Activated T-helper 17 cell treated with anti-CD3 and anti-CD28 coated beads, Interleukin-2, amount 50 U/mL, for 72 hours (primary cell): Measurements from ENCODE around the gene GABRB3. TPM values are rescaled to one million over a fixed set of nuclear protein-coding genes. Genes with fewer than 3 reads are reported as not detected.

Experiments
- ATAC-seq: fragments of 150-1000 bp; cut with Tn5 transposase; replicated peaks from 2 replicates; pipeline ENCODE4 v1.10.0; 2021; ENCODE audit warnings: mild to moderate bottlenecking, moderate library complexity
- H3K27ac Mint-ChIP-seq: one replicate; pipeline ENCODE4 v1.8.0; 2022; ENCODE audit warnings: mixed read lengths
- H3K27me3 Mint-ChIP-seq: one replicate; pipeline ENCODE4 v1.8.0; 2022; ENCODE audit warnings: mixed read lengths
- H3K36me3 Mint-ChIP-seq: one replicate; pipeline ENCODE4 v1.8.0; 2022; ENCODE audit warnings: low read depth, mild to moderate bottlenecking, mixed read lengths
- H3K4me1 Mint-ChIP-seq: one replicate; pipeline ENCODE4 v1.8.0; 2022; ENCODE audit warnings: mixed read lengths
- H3K4me3 Mint-ChIP-seq: one replicate; pipeline ENCODE4 v1.8.0; 2022; ENCODE audit warnings: mild to moderate bottlenecking, mixed read lengths
- H3K9me3 Mint-ChIP-seq: one replicate; pipeline ENCODE4 v1.8.0; 2022; ENCODE audit warnings: mixed read lengths
- total RNA-seq, 2 donors: library from RNA; stranded (reverse); gene quantifications; one replicate each; pipeline ENCODE4 v1.2.3, GENCODE V29; 2022

The GABRB3 gene
- total RNA-seq, 2 donors from 2014 or later = 0.32 TPM; not detected in 1

DNA sequence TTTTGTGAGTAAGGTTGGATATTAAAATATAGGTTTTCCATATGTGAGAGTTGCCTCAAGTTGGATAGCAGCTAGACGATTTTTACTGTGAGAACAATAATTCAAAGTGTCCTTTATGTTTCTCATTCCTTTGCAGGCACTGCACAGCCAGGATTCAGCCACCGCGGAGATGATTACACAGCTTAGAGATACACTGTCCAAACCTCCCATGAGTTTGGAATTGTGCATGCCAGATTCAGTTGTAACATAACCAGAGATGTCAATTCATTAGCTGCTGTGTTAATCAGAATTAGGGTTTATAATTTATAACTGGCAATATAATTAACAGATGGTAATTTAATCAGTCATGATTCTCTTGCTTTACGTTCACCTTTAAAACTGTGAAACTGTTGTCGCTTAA, 132.3 kb downstream of the GABRB3 start:
- no peaks in the 10 kb centered on the region for H3K4me1 Mint-ChIP-seq
- H3K27ac Mint-ChIP-seq = no peak overlapping the region
- peaks cover 11% of the 10 kb centered on the region for H3K9me3 Mint-ChIP-seq
- no peaks in the 10 kb centered on the region for H3K27me3 Mint-ChIP-seq
- no peak overlapping the region for H3K4me3 Mint-ChIP-seq
- no peaks in the 10 kb centered on the region for H3K36me3 Mint-ChIP-seq
- no peak for ATAC-seq

DNA sequence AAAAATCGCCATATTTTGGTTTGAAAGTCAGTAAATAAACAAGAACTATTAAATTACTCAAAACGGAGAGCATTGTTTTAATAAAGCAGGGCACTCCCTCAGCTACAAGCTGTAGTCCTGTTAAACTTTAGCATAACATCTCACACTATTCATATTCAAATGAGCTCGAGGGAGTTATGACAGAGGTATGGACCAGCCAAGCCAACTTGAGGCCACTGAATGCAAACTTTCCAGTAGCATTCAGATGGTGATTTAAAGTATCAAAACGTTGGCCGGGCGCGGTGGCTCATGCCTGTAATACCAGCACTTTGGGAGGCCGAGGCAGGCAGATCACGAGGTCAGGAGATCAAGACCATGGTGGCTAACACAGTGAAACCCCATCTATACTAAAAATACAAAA, 132.9 kb downstream of the GABRB3 start:
- peaks cover 11% of the 10 kb centered on the region for H3K9me3 Mint-ChIP-seq
- no peaks in the 10 kb centered on the region for H3K4me1 Mint-ChIP-seq
- H3K4me3 Mint-ChIP-seq = no peak overlapping the region
- no peaks in the 10 kb centered on the region for H3K36me3 Mint-ChIP-seq
- H3K27me3 Mint-ChIP-seq = no peaks in the 10 kb centered on the region
- no peak for ATAC-seq
- H3K27ac Mint-ChIP-seq = no peak overlapping the region

DNA sequence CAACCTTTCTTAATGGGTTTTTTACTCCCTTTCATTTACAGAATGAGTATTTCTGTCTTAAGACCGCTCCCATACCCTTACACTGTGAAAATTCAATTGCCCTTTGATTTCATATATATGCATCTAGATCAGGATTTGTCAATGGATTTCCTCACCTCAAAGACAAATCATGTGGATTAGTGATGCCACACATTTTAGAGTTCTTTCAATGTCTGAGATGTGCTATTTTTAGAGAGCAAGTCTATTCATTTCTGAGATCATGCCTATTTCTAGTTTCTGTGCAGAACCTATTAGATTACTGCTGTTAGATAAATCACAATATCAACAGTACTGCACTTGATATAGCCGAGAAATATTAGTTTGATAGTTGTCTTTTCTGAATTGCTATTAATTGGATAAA, 137.3 kb downstream of the GABRB3 start:
- no peaks in the 10 kb centered on the region for H3K36me3 Mint-ChIP-seq
- peaks cover 3% of the 10 kb centered on the region for H3K4me1 Mint-ChIP-seq

DNA sequence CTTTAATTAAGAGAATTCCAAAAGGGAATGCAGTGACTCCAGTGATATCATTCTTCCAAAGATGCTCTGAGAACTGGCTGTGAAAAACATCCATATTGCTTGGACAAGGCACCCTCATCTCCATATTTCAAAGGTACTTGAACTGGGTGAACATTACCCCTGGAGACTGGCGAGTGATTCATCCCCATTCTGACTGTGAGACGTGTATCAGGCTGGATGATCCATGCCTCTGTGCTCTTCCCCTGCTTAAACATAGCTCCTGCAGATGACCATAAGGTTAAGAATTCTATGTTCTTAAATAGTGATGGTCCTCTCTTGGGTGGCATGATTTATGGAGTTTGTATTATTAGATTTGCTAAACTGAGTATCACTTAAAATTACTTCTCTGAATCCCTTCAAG, 137.8 kb downstream of the GABRB3 start:
- Mint-ChIP-seq H3K4me1 (peaks cover 3% of the 10 kb centered on the region), H3K9me3 (peaks cover 10% of the 10 kb centered on the region), H3K4me3 (no peak overlapping the region), H3K36me3 (no peaks in the 10 kb centered on the region), H3K27ac (no peak overlapping the region), H3K27me3 (no peaks in the 10 kb centered on the region)
- no peak for ATAC-seq

More for the DNA sequence above, 137.3 kb downstream of the GABRB3 start:
- Mint-ChIP-seq H3K9me3 (peaks cover 10% of the 10 kb centered on the region), H3K27me3 (no peaks in the 10 kb centered on the region), H3K27ac (no peak overlapping the region), H3K4me3 (no peak overlapping the region)
- ATAC-seq = no peak

DNA sequence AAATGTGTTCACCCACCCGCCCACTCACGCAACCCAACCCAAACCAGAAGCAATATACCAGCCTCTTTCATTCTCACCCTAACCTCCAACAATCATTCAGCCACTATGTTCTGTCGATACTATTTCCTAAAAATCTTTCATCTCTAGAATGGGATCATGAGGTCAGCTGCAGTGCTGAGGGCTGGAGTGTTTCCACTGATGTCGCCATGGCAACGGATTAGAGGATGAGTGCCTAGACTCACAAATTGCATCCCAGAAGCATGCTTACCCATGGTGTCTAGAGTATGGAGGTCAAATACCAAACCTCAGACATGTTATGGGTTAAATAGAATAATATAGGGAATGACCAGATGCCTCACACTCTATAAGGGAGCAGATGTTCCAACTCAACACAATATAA, 138.5 kb downstream of the GABRB3 start:
- Mint-ChIP-seq H3K9me3 (peaks cover 10% of the 10 kb centered on the region), H3K36me3 (no peaks in the 10 kb centered on the region), H3K27me3 (no peaks in the 10 kb centered on the region), H3K4me3 (no peak overlapping the region), H3K27ac (no peak overlapping the region), H3K4me1 (peaks cover 3% of the 10 kb centered on the region)
- no peak for ATAC-seq

DNA sequence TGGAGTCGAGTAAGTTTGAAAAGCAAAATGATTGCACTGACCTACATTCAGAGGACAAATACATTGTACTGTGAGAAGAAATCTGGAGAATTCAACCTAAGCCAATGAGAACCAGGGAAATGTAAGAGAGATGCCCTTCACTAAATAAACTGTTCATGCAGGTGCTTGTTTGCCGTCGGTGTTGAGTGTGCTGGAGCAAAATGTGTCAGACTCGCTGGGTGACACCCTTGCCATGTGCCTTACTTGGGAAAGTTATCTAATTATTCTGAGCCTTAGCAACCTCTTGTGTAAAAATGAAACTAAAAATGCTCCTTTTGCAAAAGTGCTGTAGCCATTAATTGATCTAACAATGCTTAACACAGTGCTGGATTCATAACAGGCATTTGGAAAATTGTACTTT, 140.4 kb downstream of the GABRB3 start:
- Mint-ChIP-seq H3K36me3 (no peaks in the 10 kb centered on the region), H3K4me3 (no peak overlapping the region), H3K27me3 (no peaks in the 10 kb centered on the region), H3K27ac (no peak overlapping the region), H3K9me3 (peaks cover 15% of the 10 kb centered on the region), H3K4me1 (peaks cover 3% of the 10 kb centered on the region)
- ATAC-seq = no peak

DNA sequence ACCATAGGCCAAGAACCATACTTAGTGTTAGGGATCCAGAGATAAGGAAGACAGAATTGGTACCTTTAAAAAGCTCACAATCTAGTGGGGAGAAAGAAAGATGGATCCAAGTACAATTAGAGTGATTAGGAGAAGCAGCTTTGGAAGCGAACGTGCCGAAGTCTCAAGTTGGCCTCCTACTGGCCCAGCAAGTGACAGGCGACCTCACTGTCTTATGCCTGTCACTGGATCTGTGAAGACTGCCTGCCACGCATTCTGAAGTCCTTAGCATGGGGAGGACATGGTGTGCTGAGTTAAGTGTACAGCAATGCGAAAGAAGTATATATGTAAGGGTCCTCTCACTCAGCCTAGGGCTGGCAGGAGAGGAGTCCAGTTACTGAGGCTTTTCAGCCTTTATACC, 141.0 kb downstream of the GABRB3 start:
- no peak overlapping the region for H3K27ac Mint-ChIP-seq
- H3K27me3 Mint-ChIP-seq = no peaks in the 10 kb centered on the region
- peaks cover 21% of the 10 kb centered on the region for H3K9me3 Mint-ChIP-seq
- H3K36me3 Mint-ChIP-seq = no peaks in the 10 kb centered on the region
- H3K4me1 Mint-ChIP-seq = peaks cover 3% of the 10 kb centered on the region
- no peak overlapping the region for H3K4me3 Mint-ChIP-seq
- no peak for ATAC-seq

DNA sequence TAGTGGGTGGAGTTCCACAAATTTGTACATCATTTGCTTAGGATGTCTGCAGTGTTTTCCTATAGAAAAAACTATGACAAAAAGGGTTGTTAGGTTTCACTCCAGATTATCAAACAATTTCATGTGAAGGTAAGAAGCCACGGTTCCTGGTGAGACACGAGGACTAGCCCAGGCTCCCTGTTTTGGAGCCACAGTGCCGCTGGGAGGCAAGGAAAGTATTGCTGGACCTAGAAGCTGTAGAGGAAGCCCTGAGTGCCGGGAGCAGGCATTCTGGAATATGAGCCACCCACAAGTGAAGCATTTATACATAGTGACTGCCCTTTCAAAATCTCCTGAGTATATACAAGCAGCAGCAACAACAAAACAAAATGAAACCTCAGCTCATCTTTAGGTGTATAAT, 142.0 kb downstream of the GABRB3 start:
- Mint-ChIP-seq H3K27me3 (no peaks in the 10 kb centered on the region), H3K27ac (no peak overlapping the region), H3K36me3 (no peaks in the 10 kb centered on the region), H3K9me3 (peaks cover 14% of the 10 kb centered on the region), H3K4me3 (no peak overlapping the region), H3K4me1 (peaks cover 3% of the 10 kb centered on the region)
- no peak for ATAC-seq

DNA sequence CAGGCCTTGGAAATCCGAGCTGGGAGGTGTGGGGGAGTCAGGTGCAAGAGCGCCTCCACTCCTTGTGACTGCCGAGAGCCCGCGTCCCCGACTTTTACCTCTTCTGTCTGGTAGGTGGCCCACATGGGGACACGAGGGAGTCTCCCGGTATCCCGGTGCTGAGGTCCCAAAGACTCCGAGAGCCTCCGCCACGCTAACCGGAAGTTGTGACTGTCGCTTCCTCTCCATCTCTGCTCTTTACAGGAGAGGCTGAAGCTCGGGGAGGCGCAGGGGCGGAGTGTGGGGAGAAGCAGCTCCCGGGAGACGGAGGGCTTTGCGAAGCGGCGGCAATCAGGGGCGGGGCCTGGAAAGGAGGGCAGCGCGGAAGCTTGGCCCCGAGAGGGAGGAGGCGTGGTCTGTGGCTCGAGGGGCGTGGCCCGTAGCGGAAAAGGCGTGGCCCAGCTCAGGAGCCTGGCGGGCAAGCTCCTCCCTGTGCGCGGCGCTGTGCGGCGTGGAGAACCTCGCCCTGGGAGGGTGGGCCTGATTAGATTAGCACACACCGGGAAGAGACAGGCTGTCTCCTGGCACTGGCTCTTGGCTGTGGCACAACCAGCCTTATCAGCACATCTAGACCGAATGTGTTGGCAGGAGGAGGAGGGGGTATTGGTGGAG, 143.9 kb downstream of the GABRB3 start:
- H3K27ac Mint-ChIP-seq = no peak overlapping the region

DNA sequence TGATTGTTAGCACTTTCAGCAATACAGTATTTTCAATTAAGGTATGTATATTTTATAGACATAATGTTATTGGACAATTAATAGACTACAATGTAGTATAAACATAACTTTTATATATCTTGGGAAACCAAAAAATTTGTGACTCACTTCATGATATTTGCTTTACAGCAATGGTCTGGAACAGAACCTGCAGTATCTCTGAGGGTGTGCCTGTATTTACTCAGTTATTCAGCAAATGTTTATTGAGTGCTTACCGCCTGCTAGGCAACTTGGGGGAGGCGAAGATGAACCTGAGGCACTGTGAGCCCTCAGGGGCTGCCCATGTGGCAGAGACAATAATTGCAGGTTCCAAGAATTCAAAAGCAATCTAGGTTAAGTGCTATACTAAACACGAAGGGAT, 144.8 kb downstream of the GABRB3 start:
- H3K9me3 Mint-ChIP-seq = peaks cover 11% of the 10 kb centered on the region
- H3K27me3 Mint-ChIP-seq = no peaks in the 10 kb centered on the region
- H3K4me3 Mint-ChIP-seq = no peak overlapping the region
- no peaks in the 10 kb centered on the region for H3K4me1 Mint-ChIP-seq
- no peak for ATAC-seq
- no peaks in the 10 kb centered on the region for H3K36me3 Mint-ChIP-seq
- no peak overlapping the region for H3K27ac Mint-ChIP-seq

More for the DNA sequence above, 143.9 kb downstream of the GABRB3 start:
- Mint-ChIP-seq H3K9me3 (peaks cover 14% of the 10 kb centered on the region), H3K27me3 (no peaks in the 10 kb centered on the region), H3K36me3 (no peaks in the 10 kb centered on the region), H3K4me3 (no peak overlapping the region), H3K4me1 (peaks cover 3% of the 10 kb centered on the region)
- peak; percentile 26 for ATAC-seq

DNA sequence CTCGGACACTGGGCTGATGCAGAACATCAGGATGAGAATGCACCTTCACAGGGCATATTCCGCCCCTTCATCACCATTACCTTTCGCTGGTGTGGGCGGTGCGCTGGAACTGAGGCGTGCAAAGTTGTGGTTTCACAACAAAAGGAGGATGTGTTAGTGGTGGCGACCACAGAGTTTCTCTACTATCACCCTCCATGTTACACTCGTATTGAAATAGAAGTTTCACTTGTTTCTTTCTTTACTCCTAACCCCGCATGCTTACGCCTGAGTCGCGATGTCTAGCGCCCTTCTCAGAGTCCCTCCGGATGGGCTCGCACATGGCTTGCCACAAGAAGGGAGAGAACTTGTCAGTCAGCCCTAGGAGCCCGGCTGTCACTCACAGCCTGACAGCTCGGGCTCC, 148.7 kb downstream of the GABRB3 start:
- Mint-ChIP-seq H3K36me3 (no peaks in the 10 kb centered on the region), H3K4me1 (no peaks in the 10 kb centered on the region), H3K27ac (no peak overlapping the region), H3K9me3 (peaks cover 11% of the 10 kb centered on the region), H3K27me3 (no peaks in the 10 kb centered on the region), H3K4me3 (no peak overlapping the region)
- no peak for ATAC-seq

DNA sequence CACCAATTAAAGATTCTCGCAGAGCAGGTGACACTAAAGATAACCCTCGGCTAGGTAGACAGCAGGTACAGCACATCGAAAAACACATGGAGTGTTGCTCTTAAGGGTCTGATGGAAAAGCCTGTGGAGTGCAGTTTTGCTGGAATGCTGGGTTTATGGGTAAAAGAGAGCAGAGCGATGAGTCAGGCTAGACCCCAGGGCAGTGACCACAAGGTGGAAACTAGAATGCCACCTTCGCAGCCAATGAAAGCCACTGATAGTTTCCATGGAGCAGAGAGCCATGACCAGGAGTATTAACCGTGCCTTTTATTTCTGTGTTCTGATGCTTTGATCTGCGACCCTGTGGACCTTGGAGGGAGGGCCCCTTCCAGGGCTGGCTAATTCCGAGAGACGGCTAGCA, 149.8 kb downstream of the GABRB3 start:
- H3K9me3 Mint-ChIP-seq = peaks cover 11% of the 10 kb centered on the region
- H3K36me3 Mint-ChIP-seq = no peaks in the 10 kb centered on the region
- no peaks in the 10 kb centered on the region for H3K27me3 Mint-ChIP-seq
- no peak for ATAC-seq
- no peak overlapping the region for H3K4me3 Mint-ChIP-seq
- H3K4me1 Mint-ChIP-seq = no peaks in the 10 kb centered on the region
- H3K27ac Mint-ChIP-seq = no peak overlapping the region

DNA sequence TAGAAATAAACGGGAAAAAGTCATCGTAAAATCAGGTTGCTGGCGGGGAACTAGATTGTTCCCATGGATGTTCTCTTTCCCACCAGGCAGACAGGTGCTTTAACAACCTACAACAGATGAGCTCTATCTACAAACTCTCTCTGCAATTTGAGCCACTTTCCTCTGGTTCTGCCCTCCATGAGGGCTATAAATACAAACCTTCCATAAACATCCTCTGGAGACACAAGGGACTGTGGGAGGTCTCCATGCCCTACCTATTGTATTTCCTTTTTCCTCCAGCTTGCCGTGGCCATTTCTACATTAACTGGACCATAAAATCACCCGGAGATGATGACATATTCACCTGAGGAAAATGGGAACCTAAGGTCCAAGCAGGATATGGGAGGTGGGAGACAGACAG, 151.1 kb downstream of the GABRB3 start:
- no peak for ATAC-seq
- no peaks in the 10 kb centered on the region for H3K4me1 Mint-ChIP-seq
- no peaks in the 10 kb centered on the region for H3K9me3 Mint-ChIP-seq
- no peak overlapping the region for H3K27ac Mint-ChIP-seq
- no peak overlapping the region for H3K4me3 Mint-ChIP-seq
- H3K36me3 Mint-ChIP-seq = no peaks in the 10 kb centered on the region
- H3K27me3 Mint-ChIP-seq = no peaks in the 10 kb centered on the region

DNA sequence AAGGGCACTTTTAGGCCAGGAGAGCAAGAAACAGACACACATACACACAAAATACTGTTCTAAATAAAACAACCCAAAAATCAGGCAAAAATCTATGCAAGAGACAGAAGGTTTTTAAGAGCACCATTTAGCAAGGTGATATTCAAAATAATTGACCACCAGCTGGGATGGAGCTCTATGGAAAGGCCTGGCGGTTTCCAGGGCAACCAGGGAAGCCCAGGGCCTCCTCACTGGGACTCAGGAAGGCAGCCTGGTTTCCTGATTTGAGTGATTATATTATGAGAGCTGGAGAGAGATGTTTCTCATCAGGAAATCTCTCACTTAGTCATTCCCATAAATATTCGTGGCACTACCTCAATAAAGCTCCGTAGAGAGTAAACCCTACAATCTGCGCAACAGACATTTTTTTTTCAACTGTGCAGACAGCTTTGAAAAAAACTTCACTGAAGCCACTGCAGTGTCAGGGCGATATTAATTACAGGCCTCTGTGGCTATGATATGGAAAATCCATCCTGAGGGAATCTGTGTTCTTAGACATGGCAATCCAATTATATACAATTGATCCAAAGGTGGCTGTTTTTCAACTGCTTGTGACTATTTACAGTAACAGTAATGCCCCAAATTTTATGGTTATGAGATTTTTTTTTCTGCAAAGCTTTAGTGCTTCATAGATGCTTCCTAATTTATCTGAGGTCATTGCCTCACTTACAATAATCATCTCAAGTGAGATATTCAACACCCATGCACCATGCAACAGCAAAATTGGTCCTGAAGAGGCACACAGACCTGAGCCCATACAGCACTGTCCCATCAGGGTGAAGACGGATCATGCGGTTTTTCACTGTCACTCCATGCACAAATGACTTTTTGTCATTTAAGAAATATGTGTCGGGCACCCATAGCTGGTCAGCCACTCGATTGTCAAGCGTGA, 152.1 kb downstream of the GABRB3 start:
- H3K27ac Mint-ChIP-seq = no peak overlapping the region
- no peaks in the 10 kb centered on the region for H3K36me3 Mint-ChIP-seq
- H3K4me3 Mint-ChIP-seq = no peak overlapping the region
- ATAC-seq = no peak
- H3K4me1 Mint-ChIP-seq = no peaks in the 10 kb centered on the region
- peaks cover under 1% of the 10 kb centered on the region for H3K9me3 Mint-ChIP-seq
- no peaks in the 10 kb centered on the region for H3K27me3 Mint-ChIP-seq

DNA sequence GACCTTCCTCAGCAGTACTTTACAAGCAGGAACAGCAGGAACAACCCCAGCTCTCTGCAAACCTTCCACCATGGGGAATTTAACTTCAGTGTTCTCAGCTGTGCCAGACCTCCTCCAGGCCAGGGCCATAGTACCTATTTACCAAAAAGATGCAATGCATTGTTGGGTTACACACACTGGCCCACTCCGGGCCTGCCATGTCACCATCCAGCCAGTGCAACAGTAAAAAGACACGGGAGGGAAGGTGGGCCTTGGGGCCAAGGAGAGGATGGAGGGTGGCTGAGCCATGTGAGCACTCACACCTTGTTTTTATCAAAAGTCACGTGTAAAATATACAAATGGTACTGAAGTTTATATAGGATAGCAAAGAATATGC, 157.0 kb downstream of the GABRB3 start:
- Mint-ChIP-seq H3K27me3 (no peaks in the 10 kb centered on the region), H3K9me3 (peaks cover 12% of the 10 kb centered on the region), H3K4me3 (no peak overlapping the region), H3K4me1 (no peaks in the 10 kb centered on the region), H3K27ac (no peak overlapping the region), H3K36me3 (no peaks in the 10 kb centered on the region)
- no peak for ATAC-seq
